ENCODE measurements around the gene CSNK2A2. TPM values are rescaled to one million over a fixed set of nuclear protein-coding genes. Genes with fewer than 3 reads are reported as not detected.

CSNK2A2 gene
- total and polyA plus RNA-seq, 8 donors = 55.5 to 84.6 (median 73.8) TPM

DNA sequence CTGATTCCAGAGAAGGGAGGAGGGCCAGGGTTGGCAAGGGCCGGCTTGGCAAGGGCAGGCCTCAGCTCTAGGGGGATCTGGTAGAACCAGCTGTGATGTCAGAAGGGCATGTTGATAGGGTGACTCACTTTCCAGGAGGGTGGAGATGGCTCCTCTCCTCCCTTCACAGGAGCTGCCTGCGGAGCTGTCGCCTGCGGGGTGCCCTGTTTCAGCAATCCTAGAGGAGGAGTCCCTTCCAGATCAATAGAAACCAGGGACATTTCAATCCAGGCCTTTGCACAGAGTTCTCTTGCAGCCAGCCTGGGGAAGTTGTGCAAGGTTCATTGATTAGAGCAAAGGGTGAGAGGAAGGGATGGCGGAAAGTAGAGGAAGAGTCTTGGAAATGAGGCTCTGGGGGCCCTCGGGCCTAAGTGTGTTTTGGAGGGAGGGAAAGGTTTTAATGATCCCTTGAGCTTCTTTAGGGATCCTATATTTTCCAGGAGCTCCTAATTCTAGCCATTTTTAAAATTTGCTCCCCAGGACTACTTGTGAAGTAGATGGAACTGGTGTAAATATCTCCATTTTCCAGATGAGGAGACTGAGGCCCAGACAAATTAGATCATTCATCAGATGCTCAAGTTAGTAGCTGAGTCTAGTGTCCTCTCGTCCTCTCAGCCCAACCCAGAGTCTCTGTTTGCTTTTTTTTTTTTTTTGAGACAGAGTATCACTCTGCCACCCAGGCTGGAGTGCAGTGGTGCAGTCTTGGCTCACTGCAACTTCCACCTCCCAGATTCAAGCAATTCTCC is 24.8 kb upstream of the CSNK2A2 start:
- no peak for DNase-seq
- no peaks in the 10 kb centered on the region for H3K9me3 ChIP-seq
- no peak overlapping the region for H3K27ac ChIP-seq
- H3K27me3 ChIP-seq = no peaks in the 10 kb centered on the region
- H3K36me3 ChIP-seq = no peaks in the 10 kb centered on the region
- peak; percentile 27 for ATAC-seq
- TF ChIP-seq, protein P1, sequence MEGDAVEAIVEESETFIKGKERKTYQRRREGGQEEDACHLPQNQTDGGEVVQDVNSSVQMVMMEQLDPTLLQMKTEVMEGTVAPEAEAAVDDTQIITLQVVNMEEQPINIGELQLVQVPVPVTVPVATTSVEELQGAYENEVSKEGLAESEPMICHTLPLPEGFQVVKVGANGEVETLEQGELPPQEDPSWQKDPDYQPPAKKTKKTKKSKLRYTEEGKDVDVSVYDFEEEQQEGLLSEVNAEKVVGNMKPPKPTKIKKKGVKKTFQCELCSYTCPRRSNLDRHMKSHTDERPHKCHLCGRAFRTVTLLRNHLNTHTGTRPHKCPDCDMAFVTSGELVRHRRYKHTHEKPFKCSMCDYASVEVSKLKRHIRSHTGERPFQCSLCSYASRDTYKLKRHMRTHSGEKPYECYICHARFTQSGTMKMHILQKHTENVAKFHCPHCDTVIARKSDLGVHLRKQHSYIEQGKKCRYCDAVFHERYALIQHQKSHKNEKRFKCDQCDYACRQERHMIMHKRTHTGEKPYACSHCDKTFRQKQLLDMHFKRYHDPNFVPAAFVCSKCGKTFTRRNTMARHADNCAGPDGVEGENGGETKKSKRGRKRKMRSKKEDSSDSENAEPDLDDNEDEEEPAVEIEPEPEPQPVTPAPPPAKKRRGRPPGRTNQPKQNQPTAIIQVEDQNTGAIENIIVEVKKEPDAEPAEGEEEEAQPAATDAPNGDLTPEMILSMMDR (IDR thresholded peaks at IDR 0.05) = no peak
- H3K4me1 ChIP-seq = no peaks in the 10 kb centered on the region
- H3K4me3 ChIP-seq = no peak overlapping the region
- intact Hi-C loops (cut with DNase I) = no loop called here

DNA sequence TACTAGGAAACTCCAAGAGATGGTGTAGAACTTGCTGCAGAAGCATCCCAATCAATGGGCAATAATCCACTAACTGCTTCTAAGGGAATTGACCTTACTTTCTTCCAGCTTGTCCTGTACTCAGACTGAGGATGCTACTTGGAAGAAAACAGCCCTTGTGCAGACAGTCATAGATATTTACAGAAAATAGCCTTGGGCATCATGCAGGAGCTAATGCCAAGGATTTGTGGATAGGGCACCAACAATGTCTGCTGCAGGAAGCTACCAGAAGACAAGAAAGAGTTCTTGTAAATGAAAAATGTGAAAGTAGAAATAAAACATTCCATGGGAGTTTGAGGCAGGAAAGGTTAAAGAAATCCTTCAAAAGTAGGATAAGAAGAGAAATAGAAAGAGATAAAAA is 21.5 kb upstream of the CSNK2A2 start:
- Histone ChIP-seq H3K4me1 (no peaks in the 10 kb centered on the region), H3K9me3 (peaks cover 0 to 4% of the 10 kb centered on the region in 2 donors), H3K36me3 (no peaks in the 10 kb centered on the region), H3K27ac (no peak overlapping the region), H3K4me3 (no peak overlapping the region), H3K27me3 (no peaks in the 10 kb centered on the region)
- intact Hi-C loops (cut with DNase I) = no loop called here
- TF ChIP-seq, protein P1 (IDR thresholded peaks at IDR 0.05) = no peak
- DNase-seq = no peak
- ATAC-seq = no peak

DNA sequence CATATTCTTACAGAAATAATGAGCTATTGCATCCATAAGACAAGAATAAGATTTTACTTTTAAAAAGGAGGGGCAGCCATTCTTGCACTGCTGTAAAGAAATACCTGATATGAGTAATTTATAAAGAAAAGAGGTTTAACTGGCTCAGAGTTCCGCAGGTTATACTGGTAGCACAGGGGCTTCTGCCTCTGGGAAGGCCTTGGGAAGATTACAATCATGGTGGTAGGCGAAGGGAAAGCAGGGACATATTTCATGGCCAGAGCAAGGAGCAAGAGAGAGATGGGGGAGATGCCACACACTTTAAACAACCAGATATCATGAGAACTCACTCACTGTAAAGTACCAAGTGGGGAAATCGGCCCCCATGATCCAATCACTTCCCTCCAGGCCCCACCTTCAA is 20.9 kb upstream of the CSNK2A2 start:
- ATAC-seq (no peak), DNase-seq (no peak)
- intact Hi-C loops (cut with DNase I) = no loop called here
- Histone ChIP-seq H3K4me1 (no peaks in the 10 kb centered on the region), H3K27me3 (no peaks in the 10 kb centered on the region), H3K9me3 (peaks cover 0 to 4% of the 10 kb centered on the region in 2 donors), H3K36me3 (no peaks in the 10 kb centered on the region), H3K27ac (no peak overlapping the region), H3K4me3 (no peak overlapping the region)
- TF ChIP-seq, protein P1 (IDR thresholded peaks at IDR 0.05) = no peak

DNA sequence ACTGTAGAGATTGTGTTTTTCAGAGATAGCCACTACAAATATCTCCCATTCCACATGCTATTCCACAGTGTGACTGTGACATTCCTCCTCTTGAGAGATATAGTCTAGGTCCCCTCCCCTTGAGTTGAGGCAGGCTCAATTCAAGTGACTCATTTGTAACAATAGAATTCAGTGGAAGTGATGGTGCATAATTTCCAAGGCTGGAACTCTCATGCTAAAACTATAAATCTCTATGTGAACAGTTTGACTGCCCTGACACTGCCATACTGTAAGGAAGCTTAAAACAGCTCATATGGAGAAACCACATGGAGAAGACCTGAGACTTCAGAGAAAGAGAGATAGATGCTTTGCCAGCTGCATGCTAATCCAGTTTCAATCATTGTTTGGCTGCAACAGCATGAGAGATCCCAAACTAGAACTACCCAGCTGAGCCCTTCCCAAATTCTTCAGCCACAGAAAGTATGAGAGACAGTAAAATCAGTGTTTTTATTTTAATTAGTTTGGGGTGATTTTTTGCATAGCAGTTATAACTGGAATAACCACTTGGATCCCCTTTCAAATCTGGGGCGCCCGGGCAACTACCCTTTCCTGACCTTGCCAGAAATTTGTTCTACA is 19.5 kb upstream of the CSNK2A2 start:
- TF ChIP-seq, protein P1 (IDR thresholded peaks at IDR 0.05) = no peak
- DNase-seq (no peak), ATAC-seq (no peak)
- Histone ChIP-seq H3K36me3 (no peaks in the 10 kb centered on the region), H3K9me3 (peaks cover 0 to 4% of the 10 kb centered on the region in 2 donors), H3K27me3 (no peaks in the 10 kb centered on the region), H3K27ac (no peak overlapping the region), H3K4me1 (no peaks in the 10 kb centered on the region), H3K4me3 (no peak overlapping the region)
- intact Hi-C loops (cut with DNase I) = no loop called here

DNA sequence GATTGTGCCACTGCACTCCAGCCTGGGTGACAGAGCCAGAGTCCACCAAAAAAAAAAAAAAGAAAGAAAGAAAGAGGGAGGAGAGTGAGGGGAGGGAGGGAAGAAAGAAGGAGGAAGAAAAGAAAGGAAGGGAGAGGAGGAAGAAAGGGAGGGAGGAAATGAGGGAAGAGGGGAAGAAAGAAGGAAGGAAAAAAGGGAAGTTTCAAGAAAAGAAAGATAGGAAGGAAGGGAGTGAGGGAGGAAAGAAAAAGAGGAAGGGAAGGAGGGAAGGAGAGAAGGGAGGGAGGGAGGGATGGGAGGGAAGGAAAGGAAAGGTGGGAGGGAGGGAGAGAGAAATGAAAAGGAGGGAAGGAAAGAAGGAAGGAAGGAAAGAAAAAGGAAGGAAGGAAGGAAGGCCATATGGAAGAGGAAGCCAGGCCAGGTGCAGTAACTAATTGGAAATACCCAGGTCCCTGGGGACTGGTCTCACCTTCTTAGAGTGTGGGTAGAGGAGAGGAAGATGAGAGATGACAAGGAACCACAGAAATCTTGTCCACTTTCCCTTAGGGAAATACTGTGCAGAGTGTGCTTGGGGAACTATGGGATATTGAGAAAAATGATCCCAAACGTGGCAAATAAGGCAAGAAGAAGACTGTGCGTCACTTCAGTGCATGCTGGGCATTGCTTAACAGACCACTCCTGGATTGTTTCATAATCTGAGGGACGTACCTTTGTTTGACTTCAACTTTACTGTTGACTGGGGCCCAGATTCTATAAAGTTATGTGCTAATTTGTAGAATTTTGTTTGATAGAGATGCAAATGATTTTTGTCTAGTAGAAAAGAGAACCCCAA is 15.1 kb upstream of the CSNK2A2 start:
- no peaks in the 10 kb centered on the region for H3K27me3 ChIP-seq
- ATAC-seq = peak; percentile 76
- H3K4me3 ChIP-seq = no peak overlapping the region
- TF ChIP-seq, protein P1 (IDR thresholded peaks at IDR 0.05) = no peak
- H3K27ac ChIP-seq = no peak overlapping the region
- peaks cover 0 to 4% of the 10 kb centered on the region in 2 donors for H3K9me3 ChIP-seq
- DNase-seq = no peak
- intact Hi-C loops (cut with DNase I) = no loop called here
- H3K4me1 ChIP-seq = no peaks in the 10 kb centered on the region
- no peaks in the 10 kb centered on the region for H3K36me3 ChIP-seq
